ENCODE measurements around the gene SORCS2.

DNA sequence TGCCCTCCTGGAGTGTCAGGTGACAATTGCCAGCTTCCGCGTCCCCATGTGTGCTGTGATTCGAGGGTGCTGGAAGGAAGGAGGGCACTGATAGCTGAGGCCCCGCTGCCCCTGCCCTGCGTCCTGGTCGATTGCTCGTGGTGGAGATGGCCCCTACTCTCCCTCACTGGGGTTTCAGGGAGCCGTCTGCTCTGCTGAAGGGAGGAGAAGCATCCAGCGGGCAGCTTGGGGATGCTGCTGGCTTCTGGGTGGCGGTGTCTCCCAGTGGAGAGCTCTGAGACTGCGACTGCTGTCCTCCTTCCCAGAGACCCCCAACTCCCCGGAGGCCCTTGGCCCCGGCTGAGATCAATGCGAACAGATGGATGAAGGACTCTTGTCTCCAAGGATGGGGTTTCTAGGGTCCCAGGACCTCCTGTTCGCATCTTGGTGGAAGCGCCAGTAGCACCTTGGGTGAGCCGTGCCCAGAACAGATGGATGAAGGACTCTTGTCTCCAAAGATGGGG is 143.8 kb downstream of the SORCS2 start:
- TF ChIP-seq, protein P1, sequence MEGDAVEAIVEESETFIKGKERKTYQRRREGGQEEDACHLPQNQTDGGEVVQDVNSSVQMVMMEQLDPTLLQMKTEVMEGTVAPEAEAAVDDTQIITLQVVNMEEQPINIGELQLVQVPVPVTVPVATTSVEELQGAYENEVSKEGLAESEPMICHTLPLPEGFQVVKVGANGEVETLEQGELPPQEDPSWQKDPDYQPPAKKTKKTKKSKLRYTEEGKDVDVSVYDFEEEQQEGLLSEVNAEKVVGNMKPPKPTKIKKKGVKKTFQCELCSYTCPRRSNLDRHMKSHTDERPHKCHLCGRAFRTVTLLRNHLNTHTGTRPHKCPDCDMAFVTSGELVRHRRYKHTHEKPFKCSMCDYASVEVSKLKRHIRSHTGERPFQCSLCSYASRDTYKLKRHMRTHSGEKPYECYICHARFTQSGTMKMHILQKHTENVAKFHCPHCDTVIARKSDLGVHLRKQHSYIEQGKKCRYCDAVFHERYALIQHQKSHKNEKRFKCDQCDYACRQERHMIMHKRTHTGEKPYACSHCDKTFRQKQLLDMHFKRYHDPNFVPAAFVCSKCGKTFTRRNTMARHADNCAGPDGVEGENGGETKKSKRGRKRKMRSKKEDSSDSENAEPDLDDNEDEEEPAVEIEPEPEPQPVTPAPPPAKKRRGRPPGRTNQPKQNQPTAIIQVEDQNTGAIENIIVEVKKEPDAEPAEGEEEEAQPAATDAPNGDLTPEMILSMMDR (IDR thresholded peaks at IDR 0.05) = no peak
- no peak for TF ChIP-seq EP300 (IDR thresholded peaks at IDR 0.05; ENCODE audit: low read depth)
- no peak for TF ChIP-seq POLR2A (IDR thresholded peaks at IDR 0.05)
